Measurements from ENCODE around the gene FBF1. TPM values are rescaled to one million over a fixed set of nuclear protein-coding genes. Genes with fewer than 3 reads are reported as not detected.
A peak's percentile ranks its signal among the peaks of the same experiment; 100 is the strongest.
"Not testable (repeated sequence)": the region's sequence is repeated elsewhere in the genome, so short reads cannot be mapped to it uniquely, and the experiment has no call there.

The FBF1 gene
- total RNA-seq, 2 donors from 2014 or later = 20.0 to 22.3 TPM

DNA sequence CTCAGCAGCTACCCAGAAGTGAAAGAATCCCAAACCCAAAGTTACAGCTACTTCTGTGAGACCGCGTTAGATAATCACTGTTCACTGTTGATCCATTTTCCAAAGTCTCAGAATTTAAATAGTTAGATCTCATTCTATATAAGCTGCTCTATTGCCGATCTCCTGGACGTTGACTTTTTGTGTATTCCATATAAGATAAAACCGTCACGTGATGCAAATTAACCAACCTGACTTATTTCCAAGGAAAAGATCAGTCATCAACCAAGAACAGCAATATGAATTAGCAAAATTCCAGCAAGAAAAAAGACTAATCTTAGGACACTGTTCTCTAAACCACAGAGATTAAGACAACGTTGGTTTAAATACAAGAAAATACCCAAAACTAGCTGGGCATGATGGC, 29.8 kb upstream of the FBF1 start:
- Mint-ChIP-seq H3K27me3 (no peaks in the 10 kb centered on the region), H3K4me3 (no peak overlapping the region), H3K36me3 (ENCODE audit: low read depth) (peaks cover 5% of the 10 kb centered on the region), H3K27ac (no peak overlapping the region), H3K4me1 (peaks cover 8% of the 10 kb centered on the region)
- ATAC-seq (no peak), DNase-seq (no peak)
- no peaks in the 10 kb centered on the region for H3K9me3 ChIP-seq (ENCODE audit: control insufficient read depth, low read length, poor library complexity, severe bottlenecking)

- H3K27me3 Mint-ChIP-seq = no peaks in the 10 kb centered on the region
- H3K4me3 Mint-ChIP-seq = no peak overlapping the region
- H3K27ac Mint-ChIP-seq = peak overlapping the region; percentile 57
- ATAC-seq (no peak), DNase-seq (no peak)
- H3K9me3 ChIP-seq (ENCODE audit: control insufficient read depth, low read length, poor library complexity, severe bottlenecking) = no peaks in the 10 kb centered on the region
- peaks cover 7% of the 10 kb centered on the region for H3K4me1 Mint-ChIP-seq
- peaks cover 5% of the 10 kb centered on the region for H3K36me3 Mint-ChIP-seq (ENCODE audit: low read depth)
Observed at GRCh38 chr17:75970011-75970523, 29.2 kb upstream of the FBF1 start.

- H3K27ac Mint-ChIP-seq = peak overlapping the region; percentile 57
- H3K4me3 Mint-ChIP-seq; DNase-seq; H3K4me1 Mint-ChIP-seq; ATAC-seq; H3K36me3 Mint-ChIP-seq (ENCODE audit: low read depth); H3K27me3 Mint-ChIP-seq; H3K9me3 ChIP-seq (ENCODE audit: control insufficient read depth, low read length, poor library complexity, severe bottlenecking): not testable (repeated sequence)
Observed at GRCh38 chr17:75969044-75969443, 28.2 kb upstream of the FBF1 start.

- no peak overlapping the region for H3K4me3 Mint-ChIP-seq
- peaks cover 2% of the 10 kb centered on the region for H3K36me3 Mint-ChIP-seq (ENCODE audit: low read depth)
- ATAC-seq (no peak), DNase-seq (no peak)
- no peaks in the 10 kb centered on the region for H3K27me3 Mint-ChIP-seq
- peaks cover 5% of the 10 kb centered on the region for H3K4me1 Mint-ChIP-seq
- no peaks in the 10 kb centered on the region for H3K9me3 ChIP-seq (ENCODE audit: control insufficient read depth, low read length, poor library complexity, severe bottlenecking)
- H3K27ac Mint-ChIP-seq = no peak overlapping the region
Observed at GRCh38 chr17:75965468-75965867, 24.6 kb upstream of the FBF1 start.

DNA sequence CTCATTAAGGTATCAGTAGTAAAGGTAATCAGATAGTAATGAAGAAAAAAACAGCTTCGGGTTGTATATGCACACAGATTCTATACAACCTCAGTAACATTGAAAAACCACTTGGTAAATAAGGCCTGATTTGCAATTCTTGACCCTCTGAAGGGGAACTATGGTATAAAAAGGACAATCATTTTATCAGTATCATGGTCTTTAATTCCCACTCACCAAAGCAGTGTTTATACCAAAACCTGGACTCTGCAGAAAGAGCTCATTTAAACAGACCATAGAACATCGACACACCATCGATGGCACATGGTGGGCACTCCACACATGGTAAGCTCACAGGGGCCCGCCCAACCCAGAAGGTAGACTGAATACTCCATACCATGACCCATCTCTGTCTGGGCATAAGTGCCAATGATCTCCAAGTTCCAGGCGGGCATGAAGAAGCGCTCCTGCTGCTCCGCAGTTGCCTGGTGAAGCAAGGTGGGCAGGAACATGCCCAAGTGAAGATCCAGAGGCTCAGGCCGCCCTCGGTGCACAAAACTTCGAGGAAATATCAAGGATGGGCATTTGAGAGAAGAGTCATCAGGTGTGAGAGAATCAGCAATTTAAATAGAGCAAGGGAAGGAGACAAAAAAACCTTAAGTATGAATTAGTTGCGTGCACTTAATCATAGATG, 19.1 kb upstream of the FBF1 start:
- no peaks in the 10 kb centered on the region for H3K9me3 ChIP-seq (ENCODE audit: control insufficient read depth, low read length, poor library complexity, severe bottlenecking)
- H3K27ac Mint-ChIP-seq = no peak overlapping the region
- no peak for ATAC-seq
- H3K4me1 Mint-ChIP-seq = peaks cover 3% of the 10 kb centered on the region
- no peak overlapping the region for H3K4me3 Mint-ChIP-seq
- H3K36me3 Mint-ChIP-seq (ENCODE audit: low read depth) = no peaks in the 10 kb centered on the region
- no peaks in the 10 kb centered on the region for H3K27me3 Mint-ChIP-seq
- DNase-seq = no peak

GRCh38 chr17:75959051-75959838, 18.4 kb upstream of the FBF1 start:
- H3K9me3 ChIP-seq (ENCODE audit: control insufficient read depth, low read length, poor library complexity, severe bottlenecking) = no peaks in the 10 kb centered on the region
- Mint-ChIP-seq H3K27ac (no peak overlapping the region), H3K4me3 (no peak overlapping the region), H3K27me3 (no peaks in the 10 kb centered on the region), H3K4me1 (peaks cover 3% of the 10 kb centered on the region), H3K36me3 (ENCODE audit: low read depth) (no peaks in the 10 kb centered on the region)
- DNase-seq (no peak), ATAC-seq (no peak)

DNA sequence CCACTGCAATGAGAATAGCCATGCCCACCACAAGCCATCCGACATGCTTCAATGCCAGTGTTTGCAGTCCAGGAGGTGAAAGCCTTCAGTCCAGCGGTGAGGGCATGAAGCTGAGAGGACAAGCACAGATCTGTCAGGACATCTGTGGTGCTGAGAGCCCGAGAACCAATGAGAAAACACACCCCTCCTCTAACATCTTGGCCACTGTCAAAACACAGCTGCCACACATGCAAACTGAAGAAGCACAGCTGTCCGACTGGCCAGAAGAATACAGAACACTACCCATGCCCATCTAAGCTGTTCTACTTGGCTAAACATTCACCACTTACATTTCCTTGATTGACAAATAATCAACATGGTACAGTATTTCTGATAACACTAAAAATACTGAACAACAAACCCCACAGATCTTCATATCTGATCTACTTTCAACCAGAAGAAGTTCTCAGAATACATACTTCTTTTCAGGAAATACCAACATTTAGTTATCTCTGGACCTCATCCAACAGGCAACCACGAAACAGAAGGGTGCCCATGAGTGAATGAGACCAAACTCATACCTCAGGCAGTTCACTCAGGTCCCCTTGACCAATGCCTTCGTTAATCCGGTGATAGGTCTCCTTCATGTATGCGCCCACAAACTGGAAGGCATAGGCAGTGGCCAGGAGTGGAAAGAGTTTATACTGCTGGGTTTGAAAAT, 10.2 kb upstream of the FBF1 start:
- H3K4me3 Mint-ChIP-seq = no peak overlapping the region
- ATAC-seq (no peak), DNase-seq (no peak)
- no peaks in the 10 kb centered on the region for H3K27me3 Mint-ChIP-seq
- no peak overlapping the region for H3K27ac Mint-ChIP-seq
- H3K9me3 ChIP-seq (ENCODE audit: control insufficient read depth, low read length, poor library complexity, severe bottlenecking) = no peaks in the 10 kb centered on the region
- H3K4me1 Mint-ChIP-seq = no peaks in the 10 kb centered on the region
- H3K36me3 Mint-ChIP-seq (ENCODE audit: low read depth) = peaks cover 3% of the 10 kb centered on the region

DNA sequence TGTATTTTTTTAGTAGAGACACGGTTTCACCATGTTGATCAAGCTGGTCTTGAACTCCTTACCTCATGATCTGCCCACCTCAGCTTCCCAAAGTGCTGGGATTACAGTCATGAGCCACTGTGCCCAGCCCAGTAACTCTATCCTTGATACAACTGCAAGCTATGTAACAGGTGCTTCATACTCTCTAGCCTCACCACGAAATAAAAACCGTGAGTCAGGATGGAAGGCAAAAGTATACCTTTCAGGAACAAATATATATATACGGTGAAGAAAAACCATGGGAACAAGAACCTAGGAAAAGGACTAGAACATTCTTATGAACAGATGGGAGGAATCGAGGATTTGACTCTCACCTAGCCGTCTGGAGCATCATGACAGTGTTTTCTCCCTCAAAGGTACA, 9.6 kb upstream of the FBF1 start:
- Mint-ChIP-seq H3K4me3 (no peak overlapping the region), H3K4me1 (no peaks in the 10 kb centered on the region), H3K27me3 (no peaks in the 10 kb centered on the region), H3K27ac (no peak overlapping the region), H3K36me3 (ENCODE audit: low read depth) (peaks cover 3% of the 10 kb centered on the region)
- H3K9me3 ChIP-seq (ENCODE audit: control insufficient read depth, low read length, poor library complexity, severe bottlenecking) = no peaks in the 10 kb centered on the region
- DNase-seq = no peak
- no peak for ATAC-seq

DNA sequence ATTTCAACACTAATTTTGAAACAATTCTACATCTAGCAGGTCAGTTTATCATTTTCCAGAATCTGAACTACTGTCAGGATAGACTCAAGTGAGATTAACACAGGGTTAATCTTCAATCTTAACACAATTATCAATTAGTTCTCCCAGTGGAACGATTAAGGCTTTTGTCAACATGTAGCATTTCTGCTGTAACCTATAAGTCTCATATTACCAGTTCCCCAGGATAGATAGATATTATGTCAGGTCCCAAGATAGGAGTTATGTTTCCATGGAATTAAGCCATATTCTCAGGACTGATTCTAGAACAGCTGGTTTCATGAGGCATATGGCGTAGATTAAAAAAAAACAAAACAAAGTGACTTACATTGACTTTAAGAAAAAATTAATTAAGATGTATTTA, 4.4 kb upstream of the FBF1 start:
- Mint-ChIP-seq H3K27me3 (no peaks in the 10 kb centered on the region), H3K4me1 (peaks cover 8% of the 10 kb centered on the region), H3K4me3 (no peak overlapping the region), H3K27ac (no peak overlapping the region), H3K36me3 (ENCODE audit: low read depth) (peaks cover 3% of the 10 kb centered on the region)
- DNase-seq (no peak), ATAC-seq (no peak)
- H3K9me3 ChIP-seq (ENCODE audit: control insufficient read depth, low read length, poor library complexity, severe bottlenecking) = no peaks in the 10 kb centered on the region

- peaks cover 9% of the 10 kb centered on the region for H3K4me1 Mint-ChIP-seq
- H3K27ac Mint-ChIP-seq = no peak overlapping the region
- H3K4me3 Mint-ChIP-seq = no peak overlapping the region
- ATAC-seq (no peak), DNase-seq (no peak)
- no peaks in the 10 kb centered on the region for H3K9me3 ChIP-seq (ENCODE audit: control insufficient read depth, low read length, poor library complexity, severe bottlenecking)
- H3K27me3 Mint-ChIP-seq = no peaks in the 10 kb centered on the region
- no peaks in the 10 kb centered on the region for H3K36me3 Mint-ChIP-seq (ENCODE audit: low read depth)
Observed at GRCh38 chr17:75943491-75943890, 2.6 kb upstream of the FBF1 start.

DNA sequence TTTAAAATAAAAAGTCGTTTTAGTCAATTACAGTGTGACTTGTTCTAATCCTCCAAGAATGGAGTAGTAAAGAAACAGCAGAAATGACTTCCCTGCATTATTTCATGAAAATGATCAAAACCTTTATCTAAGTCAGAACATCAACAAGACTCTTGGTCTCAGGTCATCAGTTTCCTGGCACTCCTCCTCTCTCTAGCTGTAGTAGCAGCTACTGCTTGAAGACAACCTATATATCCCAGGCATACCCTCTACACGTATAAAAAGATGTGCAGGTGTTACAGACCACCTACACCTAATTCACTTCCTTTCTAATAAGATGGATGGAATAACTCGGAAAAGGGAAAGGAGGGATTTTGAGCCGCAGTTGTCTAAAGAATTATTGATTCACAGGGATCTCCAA, 1.6 kb upstream of the FBF1 start:
- no peak for ATAC-seq
- Mint-ChIP-seq H3K27me3 (no peaks in the 10 kb centered on the region), H3K4me1 (peaks cover 12% of the 10 kb centered on the region), H3K4me3 (no peak overlapping the region), H3K36me3 (ENCODE audit: low read depth) (no peaks in the 10 kb centered on the region), H3K27ac (no peak overlapping the region)
- no peaks in the 10 kb centered on the region for H3K9me3 ChIP-seq (ENCODE audit: control insufficient read depth, low read length, poor library complexity, severe bottlenecking)
- no peak for DNase-seq

DNA sequence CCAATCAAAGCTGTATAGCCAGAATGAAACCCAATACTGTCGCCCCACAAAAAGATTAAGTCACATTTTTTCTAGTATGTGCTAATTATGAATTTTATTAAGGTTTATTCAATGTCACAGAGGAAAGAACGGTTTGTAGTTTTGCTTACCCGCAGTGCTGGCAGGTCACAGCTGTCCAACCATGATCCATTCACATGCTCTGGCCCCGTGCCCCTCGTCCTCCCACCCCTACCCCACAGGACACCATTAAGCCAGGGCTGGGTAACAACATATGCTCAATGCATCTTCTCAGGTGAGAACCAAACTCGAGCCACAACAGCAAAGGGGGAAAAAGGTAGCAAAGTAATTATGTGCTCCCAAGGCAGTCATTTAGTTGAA, 589 bp upstream of the FBF1 start:
- H3K27ac Mint-ChIP-seq = peak overlapping the region; percentile 76
- peak overlapping the region; percentile 88 for H3K4me3 Mint-ChIP-seq
- H3K4me1 Mint-ChIP-seq = peaks cover 12% of the 10 kb centered on the region

DNA sequence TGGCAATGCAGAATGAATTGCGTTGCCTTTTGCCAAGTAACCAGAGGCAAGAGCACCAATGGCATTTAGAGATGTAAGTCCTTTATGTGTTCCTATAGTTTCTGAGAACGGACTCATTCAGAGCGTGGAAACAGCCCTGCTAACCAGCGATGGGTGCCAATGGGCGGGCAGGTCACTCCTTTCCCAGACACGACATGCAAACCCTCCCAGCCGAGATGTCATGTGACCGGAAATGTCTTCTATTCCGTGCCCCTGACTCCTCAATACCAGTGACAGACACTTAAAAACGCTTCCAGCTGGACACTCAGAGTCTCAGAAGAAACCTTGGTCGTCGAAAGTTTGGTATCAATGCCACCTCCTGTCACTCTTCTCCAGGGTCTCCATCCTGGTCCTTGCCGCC, 3.2 kb downstream of the FBF1 start:
- ATAC-seq = no peak
- no peak overlapping the region for H3K4me3 Mint-ChIP-seq
- no peaks in the 10 kb centered on the region for H3K9me3 ChIP-seq (ENCODE audit: control insufficient read depth, low read length, poor library complexity, severe bottlenecking)

More for the DNA sequence above, 589 bp upstream of the FBF1 start:
- ATAC-seq (no peak), DNase-seq (no peak)
- no peaks in the 10 kb centered on the region for H3K9me3 ChIP-seq (ENCODE audit: control insufficient read depth, low read length, poor library complexity, severe bottlenecking)
- Mint-ChIP-seq H3K36me3 (ENCODE audit: low read depth) (no peaks in the 10 kb centered on the region), H3K27me3 (no peaks in the 10 kb centered on the region)

More for the DNA sequence above, 3.2 kb downstream of the FBF1 start:
- Mint-ChIP-seq H3K27ac (no peak overlapping the region), H3K36me3 (ENCODE audit: low read depth) (no peaks in the 10 kb centered on the region), H3K4me1 (peaks cover 12% of the 10 kb centered on the region), H3K27me3 (no peaks in the 10 kb centered on the region)
- DNase-seq = no peak
